ENCODE data around the gene NCKAP5. TPM values are rescaled to one million over a fixed set of nuclear protein-coding genes. Genes with fewer than 3 reads are reported as not detected.

NCKAP5 gene
- total and polyA plus RNA-seq, 2 of the 13 experiments (the other 11 are each of a cell fraction or from before 2014, with no cell fraction given) = 0.01 TPM; not detected in 1

DNA sequence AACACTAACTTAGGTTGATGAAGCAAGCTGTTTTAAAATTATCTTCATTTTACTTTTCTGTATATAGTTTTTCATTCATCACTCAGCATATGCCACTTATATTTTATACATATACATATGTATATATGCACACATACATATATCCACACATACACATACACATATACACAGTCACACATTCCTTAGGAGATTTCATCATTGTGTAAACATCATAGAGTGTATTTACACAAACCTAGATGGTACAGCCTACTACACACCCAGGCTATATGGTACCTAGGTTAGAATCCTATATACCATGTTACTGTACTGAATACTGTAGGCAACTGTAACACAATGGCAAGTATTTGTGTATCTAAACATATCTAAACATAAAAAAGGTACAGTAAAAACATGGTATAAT lies 602.8 kb downstream of the NCKAP5 start (continued):
- TF ChIP-seq, protein P1, sequence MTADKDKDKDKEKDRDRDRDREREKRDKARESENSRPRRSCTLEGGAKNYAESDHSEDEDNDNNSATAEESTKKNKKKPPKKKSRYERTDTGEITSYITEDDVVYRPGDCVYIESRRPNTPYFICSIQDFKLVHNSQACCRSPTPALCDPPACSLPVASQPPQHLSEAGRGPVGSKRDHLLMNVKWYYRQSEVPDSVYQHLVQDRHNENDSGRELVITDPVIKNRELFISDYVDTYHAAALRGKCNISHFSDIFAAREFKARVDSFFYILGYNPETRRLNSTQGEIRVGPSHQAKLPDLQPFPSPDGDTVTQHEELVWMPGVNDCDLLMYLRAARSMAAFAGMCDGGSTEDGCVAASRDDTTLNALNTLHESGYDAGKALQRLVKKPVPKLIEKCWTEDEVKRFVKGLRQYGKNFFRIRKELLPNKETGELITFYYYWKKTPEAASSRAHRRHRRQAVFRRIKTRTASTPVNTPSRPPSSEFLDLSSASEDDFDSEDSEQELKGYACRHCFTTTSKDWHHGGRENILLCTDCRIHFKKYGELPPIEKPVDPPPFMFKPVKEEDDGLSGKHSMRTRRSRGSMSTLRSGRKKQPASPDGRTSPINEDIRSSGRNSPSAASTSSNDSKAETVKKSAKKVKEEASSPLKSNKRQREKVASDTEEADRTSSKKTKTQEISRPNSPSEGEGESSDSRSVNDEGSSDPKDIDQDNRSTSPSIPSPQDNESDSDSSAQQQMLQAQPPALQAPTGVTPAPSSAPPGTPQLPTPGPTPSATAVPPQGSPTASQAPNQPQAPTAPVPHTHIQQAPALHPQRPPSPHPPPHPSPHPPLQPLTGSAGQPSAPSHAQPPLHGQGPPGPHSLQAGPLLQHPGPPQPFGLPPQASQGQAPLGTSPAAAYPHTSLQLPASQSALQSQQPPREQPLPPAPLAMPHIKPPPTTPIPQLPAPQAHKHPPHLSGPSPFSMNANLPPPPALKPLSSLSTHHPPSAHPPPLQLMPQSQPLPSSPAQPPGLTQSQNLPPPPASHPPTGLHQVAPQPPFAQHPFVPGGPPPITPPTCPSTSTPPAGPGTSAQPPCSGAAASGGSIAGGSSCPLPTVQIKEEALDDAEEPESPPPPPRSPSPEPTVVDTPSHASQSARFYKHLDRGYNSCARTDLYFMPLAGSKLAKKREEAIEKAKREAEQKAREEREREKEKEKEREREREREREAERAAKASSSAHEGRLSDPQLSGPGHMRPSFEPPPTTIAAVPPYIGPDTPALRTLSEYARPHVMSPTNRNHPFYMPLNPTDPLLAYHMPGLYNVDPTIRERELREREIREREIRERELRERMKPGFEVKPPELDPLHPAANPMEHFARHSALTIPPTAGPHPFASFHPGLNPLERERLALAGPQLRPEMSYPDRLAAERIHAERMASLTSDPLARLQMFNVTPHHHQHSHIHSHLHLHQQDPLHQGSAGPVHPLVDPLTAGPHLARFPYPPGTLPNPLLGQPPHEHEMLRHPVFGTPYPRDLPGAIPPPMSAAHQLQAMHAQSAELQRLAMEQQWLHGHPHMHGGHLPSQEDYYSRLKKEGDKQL (CRISPR knock-in tag; IDR thresholded peaks at IDR 0.05; ENCODE audit: low read depth) = no peak
- TF ChIP-seq, protein P2, sequence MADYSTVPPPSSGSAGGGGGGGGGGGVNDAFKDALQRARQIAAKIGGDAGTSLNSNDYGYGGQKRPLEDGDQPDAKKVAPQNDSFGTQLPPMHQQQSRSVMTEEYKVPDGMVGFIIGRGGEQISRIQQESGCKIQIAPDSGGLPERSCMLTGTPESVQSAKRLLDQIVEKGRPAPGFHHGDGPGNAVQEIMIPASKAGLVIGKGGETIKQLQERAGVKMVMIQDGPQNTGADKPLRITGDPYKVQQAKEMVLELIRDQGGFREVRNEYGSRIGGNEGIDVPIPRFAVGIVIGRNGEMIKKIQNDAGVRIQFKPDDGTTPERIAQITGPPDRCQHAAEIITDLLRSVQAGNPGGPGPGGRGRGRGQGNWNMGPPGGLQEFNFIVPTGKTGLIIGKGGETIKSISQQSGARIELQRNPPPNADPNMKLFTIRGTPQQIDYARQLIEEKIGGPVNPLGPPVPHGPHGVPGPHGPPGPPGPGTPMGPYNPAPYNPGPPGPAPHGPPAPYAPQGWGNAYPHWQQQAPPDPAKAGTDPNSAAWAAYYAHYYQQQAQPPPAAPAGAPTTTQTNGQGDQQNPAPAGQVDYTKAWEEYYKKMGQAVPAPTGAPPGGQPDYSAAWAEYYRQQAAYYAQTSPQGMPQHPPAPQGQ (CRISPR knock-in tag; IDR thresholded peaks at IDR 0.05; ENCODE audit: borderline replicate concordance) = no peak
- TF ChIP-seq, protein P3, sequence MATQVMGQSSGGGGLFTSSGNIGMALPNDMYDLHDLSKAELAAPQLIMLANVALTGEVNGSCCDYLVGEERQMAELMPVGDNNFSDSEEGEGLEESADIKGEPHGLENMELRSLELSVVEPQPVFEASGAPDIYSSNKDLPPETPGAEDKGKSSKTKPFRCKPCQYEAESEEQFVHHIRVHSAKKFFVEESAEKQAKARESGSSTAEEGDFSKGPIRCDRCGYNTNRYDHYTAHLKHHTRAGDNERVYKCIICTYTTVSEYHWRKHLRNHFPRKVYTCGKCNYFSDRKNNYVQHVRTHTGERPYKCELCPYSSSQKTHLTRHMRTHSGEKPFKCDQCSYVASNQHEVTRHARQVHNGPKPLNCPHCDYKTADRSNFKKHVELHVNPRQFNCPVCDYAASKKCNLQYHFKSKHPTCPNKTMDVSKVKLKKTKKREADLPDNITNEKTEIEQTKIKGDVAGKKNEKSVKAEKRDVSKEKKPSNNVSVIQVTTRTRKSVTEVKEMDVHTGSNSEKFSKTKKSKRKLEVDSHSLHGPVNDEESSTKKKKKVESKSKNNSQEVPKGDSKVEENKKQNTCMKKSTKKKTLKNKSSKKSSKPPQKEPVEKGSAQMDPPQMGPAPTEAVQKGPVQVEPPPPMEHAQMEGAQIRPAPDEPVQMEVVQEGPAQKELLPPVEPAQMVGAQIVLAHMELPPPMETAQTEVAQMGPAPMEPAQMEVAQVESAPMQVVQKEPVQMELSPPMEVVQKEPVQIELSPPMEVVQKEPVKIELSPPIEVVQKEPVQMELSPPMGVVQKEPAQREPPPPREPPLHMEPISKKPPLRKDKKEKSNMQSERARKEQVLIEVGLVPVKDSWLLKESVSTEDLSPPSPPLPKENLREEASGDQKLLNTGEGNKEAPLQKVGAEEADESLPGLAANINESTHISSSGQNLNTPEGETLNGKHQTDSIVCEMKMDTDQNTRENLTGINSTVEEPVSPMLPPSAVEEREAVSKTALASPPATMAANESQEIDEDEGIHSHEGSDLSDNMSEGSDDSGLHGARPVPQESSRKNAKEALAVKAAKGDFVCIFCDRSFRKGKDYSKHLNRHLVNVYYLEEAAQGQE (IDR thresholded peaks at IDR 0.05; ENCODE audit: borderline replicate concordance in 1 of 2, low read depth in 1 of 2, low read length in 2 of 2) = no peak
- no peak for TF ChIP-seq TARDBP (CRISPR knock-in tag; IDR thresholded peaks at IDR 0.05)
- TF ChIP-seq, protein P4, sequence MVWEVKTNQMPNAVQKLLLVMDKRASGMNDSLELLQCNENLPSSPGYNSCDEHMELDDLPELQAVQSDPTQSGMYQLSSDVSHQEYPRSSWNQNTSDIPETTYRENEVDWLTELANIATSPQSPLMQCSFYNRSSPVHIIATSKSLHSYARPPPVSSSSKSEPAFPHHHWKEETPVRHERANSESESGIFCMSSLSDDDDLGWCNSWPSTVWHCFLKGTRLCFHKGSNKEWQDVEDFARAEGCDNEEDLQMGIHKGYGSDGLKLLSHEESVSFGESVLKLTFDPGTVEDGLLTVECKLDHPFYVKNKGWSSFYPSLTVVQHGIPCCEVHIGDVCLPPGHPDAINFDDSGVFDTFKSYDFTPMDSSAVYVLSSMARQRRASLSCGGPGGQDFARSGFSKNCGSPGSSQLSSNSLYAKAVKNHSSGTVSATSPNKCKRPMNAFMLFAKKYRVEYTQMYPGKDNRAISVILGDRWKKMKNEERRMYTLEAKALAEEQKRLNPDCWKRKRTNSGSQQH (CRISPR knock-in tag; IDR thresholded peaks at IDR 0.05; ENCODE audit: low read depth) = no peak
- TF ChIP-seq, protein P5, sequence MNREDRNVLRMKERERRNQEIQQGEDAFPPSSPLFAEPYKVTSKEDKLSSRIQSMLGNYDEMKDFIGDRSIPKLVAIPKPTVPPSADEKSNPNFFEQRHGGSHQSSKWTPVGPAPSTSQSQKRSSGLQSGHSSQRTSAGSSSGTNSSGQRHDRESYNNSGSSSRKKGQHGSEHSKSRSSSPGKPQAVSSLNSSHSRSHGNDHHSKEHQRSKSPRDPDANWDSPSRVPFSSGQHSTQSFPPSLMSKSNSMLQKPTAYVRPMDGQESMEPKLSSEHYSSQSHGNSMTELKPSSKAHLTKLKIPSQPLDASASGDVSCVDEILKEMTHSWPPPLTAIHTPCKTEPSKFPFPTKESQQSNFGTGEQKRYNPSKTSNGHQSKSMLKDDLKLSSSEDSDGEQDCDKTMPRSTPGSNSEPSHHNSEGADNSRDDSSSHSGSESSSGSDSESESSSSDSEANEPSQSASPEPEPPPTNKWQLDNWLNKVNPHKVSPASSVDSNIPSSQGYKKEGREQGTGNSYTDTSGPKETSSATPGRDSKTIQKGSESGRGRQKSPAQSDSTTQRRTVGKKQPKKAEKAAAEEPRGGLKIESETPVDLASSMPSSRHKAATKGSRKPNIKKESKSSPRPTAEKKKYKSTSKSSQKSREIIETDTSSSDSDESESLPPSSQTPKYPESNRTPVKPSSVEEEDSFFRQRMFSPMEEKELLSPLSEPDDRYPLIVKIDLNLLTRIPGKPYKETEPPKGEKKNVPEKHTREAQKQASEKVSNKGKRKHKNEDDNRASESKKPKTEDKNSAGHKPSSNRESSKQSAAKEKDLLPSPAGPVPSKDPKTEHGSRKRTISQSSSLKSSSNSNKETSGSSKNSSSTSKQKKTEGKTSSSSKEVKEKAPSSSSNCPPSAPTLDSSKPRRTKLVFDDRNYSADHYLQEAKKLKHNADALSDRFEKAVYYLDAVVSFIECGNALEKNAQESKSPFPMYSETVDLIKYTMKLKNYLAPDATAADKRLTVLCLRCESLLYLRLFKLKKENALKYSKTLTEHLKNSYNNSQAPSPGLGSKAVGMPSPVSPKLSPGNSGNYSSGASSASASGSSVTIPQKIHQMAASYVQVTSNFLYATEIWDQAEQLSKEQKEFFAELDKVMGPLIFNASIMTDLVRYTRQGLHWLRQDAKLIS (CRISPR knock-in tag; IDR thresholded peaks at IDR 0.05) = no peak
- no peak for TF ChIP-seq BRCA1 (CRISPR knock-in tag; IDR thresholded peaks at IDR 0.05)
- TF ChIP-seq BORCS8-MEF2B (CRISPR knock-in tag; IDR thresholded peaks at IDR 0.05) = no peak
- no peak for TF ChIP-seq ZNF44 (CRISPR knock-in tag; IDR thresholded peaks at IDR 0.05)
- no peak for TF ChIP-seq SP2 (CRISPR knock-in tag; IDR thresholded peaks at IDR 0.05)
- no peak for TF ChIP-seq PHF8 (CRISPR knock-in tag; IDR thresholded peaks at IDR 0.05)

All from HepG2 (cell line).